ENCODE results near the gene TRIML2. TPM values are rescaled to one million over a fixed set of nuclear protein-coding genes. Genes with fewer than 3 reads are reported as not detected.

The TRIML2 gene
- total and polyA plus RNA-seq, 10 donors, result not detected

DNA sequence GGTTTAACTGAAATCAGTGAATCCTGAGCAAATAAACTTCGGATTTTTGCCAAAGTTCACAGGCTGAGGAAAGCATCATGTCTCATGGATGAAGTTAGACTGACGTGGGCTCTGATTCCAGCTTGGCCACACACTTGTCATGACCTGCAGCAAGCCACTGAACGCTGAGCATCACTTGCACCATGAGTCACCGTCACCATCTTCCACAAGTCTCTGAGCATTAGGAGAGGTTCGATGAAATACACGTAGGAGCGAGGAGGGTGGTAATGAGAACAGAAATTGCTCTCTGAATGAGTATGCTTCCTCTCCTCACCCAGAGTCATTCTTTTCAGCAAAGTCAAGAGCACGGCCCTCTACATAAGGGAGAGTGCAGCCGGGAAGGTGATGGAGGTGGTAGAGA, 3.8 kb upstream of the TRIML2 start:
- Histone ChIP-seq H3K9me3 (peaks cover 0 to 14% (median 6%) of the 10 kb centered on the region in 8 donors), H3K36me3 (no peaks in the 10 kb centered on the region), H3K27ac (no peak overlapping the region), H3K4me3 (no peak overlapping the region), H3K27me3 (replicated peaks in 1 of 7) (no peaks in the 10 kb centered on the region), H3K4me1 (no peaks in the 10 kb centered on the region)
- no peak for DNase-seq
- WGBS, 5 donors, result 82 to 93% (median 86%) methylated on average over 9 of the region's 9 CpGs
- TF ChIP-seq POLR2A (IDR thresholded peaks at IDR 0.05) (no peak), POLR2AphosphoS5 (IDR thresholded peaks at IDR 0.05) (no peak)
- TF ChIP-seq, protein P1, sequence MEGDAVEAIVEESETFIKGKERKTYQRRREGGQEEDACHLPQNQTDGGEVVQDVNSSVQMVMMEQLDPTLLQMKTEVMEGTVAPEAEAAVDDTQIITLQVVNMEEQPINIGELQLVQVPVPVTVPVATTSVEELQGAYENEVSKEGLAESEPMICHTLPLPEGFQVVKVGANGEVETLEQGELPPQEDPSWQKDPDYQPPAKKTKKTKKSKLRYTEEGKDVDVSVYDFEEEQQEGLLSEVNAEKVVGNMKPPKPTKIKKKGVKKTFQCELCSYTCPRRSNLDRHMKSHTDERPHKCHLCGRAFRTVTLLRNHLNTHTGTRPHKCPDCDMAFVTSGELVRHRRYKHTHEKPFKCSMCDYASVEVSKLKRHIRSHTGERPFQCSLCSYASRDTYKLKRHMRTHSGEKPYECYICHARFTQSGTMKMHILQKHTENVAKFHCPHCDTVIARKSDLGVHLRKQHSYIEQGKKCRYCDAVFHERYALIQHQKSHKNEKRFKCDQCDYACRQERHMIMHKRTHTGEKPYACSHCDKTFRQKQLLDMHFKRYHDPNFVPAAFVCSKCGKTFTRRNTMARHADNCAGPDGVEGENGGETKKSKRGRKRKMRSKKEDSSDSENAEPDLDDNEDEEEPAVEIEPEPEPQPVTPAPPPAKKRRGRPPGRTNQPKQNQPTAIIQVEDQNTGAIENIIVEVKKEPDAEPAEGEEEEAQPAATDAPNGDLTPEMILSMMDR (IDR thresholded peaks at IDR 0.05 in 8 of 11, conservative IDR thresholded peaks at IDR 0.05 in 3 of 11), result no peak
- intact Hi-C loops (cut with DNase I; ENCODE audit: low total_unique reads), result no loop called here

DNA sequence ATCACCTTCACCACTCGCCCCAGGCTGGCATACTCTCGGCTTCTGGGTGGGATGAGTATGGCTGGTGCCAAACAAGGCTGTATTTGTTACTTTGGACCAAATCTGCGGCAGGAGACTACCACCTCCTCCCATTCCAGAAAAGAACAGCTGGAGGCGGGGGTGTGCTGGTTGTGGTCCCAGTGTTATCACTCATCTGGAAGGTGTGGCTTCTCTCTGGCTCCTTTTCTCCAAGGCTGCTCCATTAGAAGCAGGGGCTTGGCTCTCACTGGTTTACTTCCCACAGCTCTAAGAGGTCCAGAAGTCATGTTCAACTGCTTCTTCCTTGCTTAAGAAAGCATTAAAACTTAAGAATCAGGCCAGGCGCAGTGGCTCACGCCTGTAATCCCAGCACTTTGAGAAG, 2.6 kb upstream of the TRIML2 start:
- H3K9me3 ChIP-seq, result peaks cover 0 to 19% (median 5%) of the 10 kb centered on the region in 8 donors
- 73 to 87% (median 85%) methylated on average over 6 of the region's 6 CpGs for WGBS, 5 donors
- H3K4me3 ChIP-seq, result no peak overlapping the region
- no peak for TF ChIP-seq POLR2AphosphoS5 (IDR thresholded peaks at IDR 0.05)
- TF ChIP-seq, protein P1 (IDR thresholded peaks at IDR 0.05 in 8 of 11, conservative IDR thresholded peaks at IDR 0.05 in 3 of 11), result no peak
- TF ChIP-seq POLR2A (IDR thresholded peaks at IDR 0.05), result no peak
- no peaks in the 10 kb centered on the region for H3K36me3 ChIP-seq
- intact Hi-C loops (cut with DNase I; ENCODE audit: low total_unique reads), result no loop called here
- no peaks in the 10 kb centered on the region for H3K27me3 ChIP-seq (replicated peaks in 1 of 7)
- no peak overlapping the region for H3K27ac ChIP-seq
- no peak for DNase-seq
- no peaks in the 10 kb centered on the region for H3K4me1 ChIP-seq

DNA sequence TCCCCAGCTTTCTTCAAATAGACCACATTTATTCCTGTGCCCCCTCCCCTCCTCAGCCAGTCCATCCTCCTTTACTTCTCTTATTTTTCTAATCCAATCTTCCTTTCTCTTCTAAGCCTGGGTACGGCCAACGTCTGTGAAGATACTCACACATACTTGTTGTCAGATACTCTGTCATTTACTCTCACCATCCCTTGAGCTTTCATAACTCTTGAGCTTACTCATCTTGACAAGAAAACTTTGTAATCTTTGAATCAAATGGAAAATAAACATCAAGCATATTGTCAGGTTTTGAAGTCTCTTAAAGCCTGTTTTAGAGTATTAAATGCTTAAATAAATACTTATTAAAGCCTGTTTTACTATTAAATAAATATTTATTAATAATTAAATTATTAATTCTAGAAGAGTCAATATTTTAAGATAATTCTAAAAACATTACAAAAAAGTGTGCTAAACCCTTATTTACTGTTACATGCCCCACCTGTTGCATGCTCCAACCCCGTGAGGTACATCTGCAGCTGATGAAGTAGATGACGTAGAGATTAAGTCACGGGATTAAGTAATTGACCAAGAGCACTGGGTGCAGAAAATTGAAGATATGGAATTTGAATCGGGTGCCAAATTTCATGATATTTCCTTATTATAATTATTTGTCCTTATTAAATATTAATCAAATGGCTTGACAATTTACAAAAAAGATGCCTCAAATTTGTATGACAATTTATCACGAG, 1.5 kb upstream of the TRIML2 start:
- Histone ChIP-seq H3K36me3 (no peaks in the 10 kb centered on the region), H3K4me1 (no peaks in the 10 kb centered on the region), H3K27me3 (replicated peaks in 1 of 7) (no peaks in the 10 kb centered on the region), H3K4me3 (no peak overlapping the region), H3K27ac (no peak overlapping the region), H3K9me3 (peaks cover 0 to 24% (median 13%) of the 10 kb centered on the region in 8 donors)
- intact Hi-C loops (cut with DNase I; ENCODE audit: low total_unique reads), result no loop called here
- TF ChIP-seq POLR2AphosphoS5 (IDR thresholded peaks at IDR 0.05), result no peak
- no peak for DNase-seq
- whole genome bisulfite sequencing, 5 donors, result 65 to 80% (median 67%) methylated on average over 7 of the region's 7 CpGs

- 46 to 64% (median 50%) methylated on average over 3 of the region's 3 CpGs for WGBS, 5 donors
- Histone ChIP-seq H3K36me3 (no peaks in the 10 kb centered on the region), H3K9me3 (peaks cover 0 to 27% (median 20%) of the 10 kb centered on the region in 8 donors), H3K4me1 (no peaks in the 10 kb centered on the region), H3K27ac (no peak overlapping the region), H3K4me3 (no peak overlapping the region), H3K27me3 (replicated peaks in 1 of 7) (no peaks in the 10 kb centered on the region)
- no peak for TF ChIP-seq POLR2A (IDR thresholded peaks at IDR 0.05)
- TF ChIP-seq, protein P1 (IDR thresholded peaks at IDR 0.05 in 8 of 11, conservative IDR thresholded peaks at IDR 0.05 in 3 of 11), result no peak
- no peak for TF ChIP-seq POLR2AphosphoS5 (IDR thresholded peaks at IDR 0.05)
- intact Hi-C loops (cut with DNase I; ENCODE audit: low total_unique reads), result no loop called here
- no peak for DNase-seq
Observed at GRCh38 chr4:188110036-188110435, 633 bp upstream of the TRIML2 start.
